ENCODE data around the gene INCENP.
A peak's percentile ranks its signal among the peaks of the same experiment; 100 is the strongest.

The INCENP gene

DNA sequence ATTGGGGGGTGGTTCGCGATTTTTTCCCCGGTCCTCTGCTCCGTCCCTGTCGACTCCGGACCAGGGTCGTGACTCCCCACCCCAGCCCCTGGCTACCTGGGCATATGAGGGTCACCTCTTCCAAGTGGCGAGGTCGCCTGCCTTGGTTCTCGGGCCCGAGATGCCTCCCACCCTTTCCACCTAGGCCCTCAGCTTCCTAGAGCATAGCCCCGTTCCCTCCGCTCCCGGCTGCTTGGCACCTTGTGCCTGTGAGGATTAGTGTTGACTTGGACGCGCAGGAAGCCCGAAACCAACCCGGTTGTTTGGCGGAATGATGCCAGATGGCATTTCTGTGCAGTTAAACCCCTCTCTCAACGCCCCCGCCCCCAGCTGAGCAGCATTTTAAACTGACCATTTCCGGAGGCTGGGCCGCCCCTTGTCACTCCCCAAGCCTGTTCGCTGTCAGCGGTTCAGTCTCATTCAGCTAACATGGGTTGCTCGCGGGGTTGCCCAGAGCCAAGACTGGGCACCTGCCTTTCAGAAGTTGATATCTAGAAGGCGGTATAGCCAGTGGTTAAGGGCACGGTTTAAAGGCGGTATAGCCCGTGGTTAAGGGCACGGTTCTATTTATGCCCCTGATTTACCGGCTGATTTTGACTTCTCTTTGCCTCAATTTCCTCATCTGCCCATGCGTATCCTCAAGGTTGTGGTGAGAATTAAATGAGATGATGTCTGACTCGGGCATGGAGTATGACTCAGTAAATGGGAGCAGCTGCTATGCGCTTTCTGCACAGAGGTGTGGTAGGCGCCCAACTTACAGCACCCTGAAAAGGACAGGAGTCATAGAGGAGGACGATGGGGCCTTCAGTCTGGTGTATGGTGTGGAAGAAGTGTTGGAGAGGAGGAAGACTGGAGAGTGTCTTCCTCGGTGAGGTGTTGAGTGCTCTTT lies 639 bp downstream of the INCENP start:
- DNase-seq = peak; percentile 22

DNA sequence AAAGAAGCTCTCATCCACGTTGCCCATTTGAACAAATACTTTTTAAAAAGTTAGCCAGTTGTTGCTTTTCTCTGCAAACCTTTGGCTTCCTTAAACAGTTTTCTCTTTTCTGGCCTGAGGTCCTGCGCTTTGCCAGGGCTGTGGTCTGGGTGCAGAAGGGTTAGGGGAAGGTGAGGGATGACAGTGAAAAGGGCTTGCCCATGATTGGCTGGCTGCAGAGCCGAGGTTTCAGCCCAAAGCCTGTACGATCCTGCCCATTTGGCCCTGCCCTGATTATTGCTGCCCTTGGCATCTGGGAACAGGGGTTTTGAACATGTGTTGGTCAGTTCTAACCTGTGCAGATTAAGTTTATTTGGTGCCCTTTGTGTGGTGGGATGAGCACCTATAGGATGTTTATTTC lies 1.5 kb downstream of the INCENP start:
- no peak for DNase-seq

- DNase-seq = no peak
These were observed 2.1 kb downstream of the INCENP start for GRCh38 chr11:62125881-62126280.

- no peak for DNase-seq
These were observed 3.6 kb downstream of the INCENP start for GRCh38 chr11:62127426-62127825.

- DNase-seq = no peak
These were observed 4.3 kb downstream of the INCENP start for GRCh38 chr11:62127941-62128770.

- DNase-seq = no peak
These were observed 5.0 kb downstream of the INCENP start for GRCh38 chr11:62128835-62129234.

- DNase-seq = no peak
These were observed 5.9 kb downstream of the INCENP start for GRCh38 chr11:62129590-62130282.

GRCh38 chr11:62130283-62131169 lies 6.7 kb downstream of the INCENP start:
- DNase-seq = no peak

DNA sequence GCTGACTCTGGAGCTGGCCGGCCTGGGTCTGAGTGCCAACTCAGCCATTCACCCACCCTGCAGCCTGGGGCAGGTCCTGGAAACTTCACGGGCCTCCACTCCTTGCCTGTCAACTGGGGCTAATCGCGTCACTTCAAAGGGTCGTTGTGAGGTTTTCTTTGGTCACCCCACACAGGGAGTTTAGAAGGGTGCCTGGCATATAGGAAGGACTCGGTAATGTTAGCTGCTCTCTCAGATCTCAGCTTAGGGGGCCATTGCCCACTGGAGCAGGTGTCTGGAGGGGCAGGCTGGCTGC lies 7.3 kb downstream of the INCENP start:
- DNase-seq = no peak

DNA sequence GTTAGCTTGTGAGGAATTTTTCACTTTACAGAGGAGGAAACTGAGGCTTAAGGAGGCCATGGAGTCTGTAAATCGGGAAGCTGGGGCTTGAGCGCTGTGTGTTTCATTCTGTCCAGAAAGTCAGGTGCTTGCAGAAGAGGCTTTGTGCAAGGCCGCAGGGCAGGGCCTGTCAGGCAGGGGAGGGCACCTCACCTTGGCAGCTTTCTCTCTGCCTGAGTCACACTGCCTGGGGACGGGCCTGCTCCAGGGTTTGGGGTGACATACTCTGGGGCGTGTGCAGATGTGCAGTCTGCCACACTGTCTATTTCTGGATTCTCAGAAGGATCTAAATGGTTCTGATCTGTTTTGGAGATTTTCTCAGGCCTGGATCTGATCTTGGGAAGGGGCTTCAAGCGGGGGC lies 8.4 kb downstream of the INCENP start:
- DNase-seq = no peak

DNA sequence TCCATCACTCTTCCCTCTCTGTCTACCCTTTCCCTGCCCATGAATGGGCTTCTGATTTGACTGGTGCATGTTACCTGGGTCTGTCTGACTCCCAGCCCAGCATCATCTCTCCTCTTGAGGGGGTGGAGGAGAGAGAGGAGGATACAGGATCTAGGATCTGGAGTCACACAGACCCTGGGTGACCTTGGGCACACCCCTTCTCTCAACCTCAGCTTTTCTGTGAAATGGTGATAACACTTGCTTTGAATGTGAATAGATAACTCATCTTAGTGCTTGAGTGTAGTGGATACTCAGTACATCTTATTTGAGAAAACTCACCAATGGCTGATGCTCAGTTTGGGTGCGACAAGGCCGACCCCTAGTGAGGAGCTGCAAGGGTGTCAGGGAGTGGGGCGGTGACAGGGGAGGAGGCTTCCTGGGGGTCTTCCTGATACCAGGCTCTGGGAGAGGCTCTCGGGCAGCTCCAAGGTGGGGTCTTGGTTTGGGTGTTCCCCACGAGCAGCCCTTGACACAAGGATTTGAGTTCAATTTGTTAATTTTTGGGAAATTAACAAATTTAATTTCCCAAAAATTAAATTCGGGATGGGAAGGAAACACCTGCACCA lies 9.0 kb downstream of the INCENP start:
- DNase-seq = no peak

DNA sequence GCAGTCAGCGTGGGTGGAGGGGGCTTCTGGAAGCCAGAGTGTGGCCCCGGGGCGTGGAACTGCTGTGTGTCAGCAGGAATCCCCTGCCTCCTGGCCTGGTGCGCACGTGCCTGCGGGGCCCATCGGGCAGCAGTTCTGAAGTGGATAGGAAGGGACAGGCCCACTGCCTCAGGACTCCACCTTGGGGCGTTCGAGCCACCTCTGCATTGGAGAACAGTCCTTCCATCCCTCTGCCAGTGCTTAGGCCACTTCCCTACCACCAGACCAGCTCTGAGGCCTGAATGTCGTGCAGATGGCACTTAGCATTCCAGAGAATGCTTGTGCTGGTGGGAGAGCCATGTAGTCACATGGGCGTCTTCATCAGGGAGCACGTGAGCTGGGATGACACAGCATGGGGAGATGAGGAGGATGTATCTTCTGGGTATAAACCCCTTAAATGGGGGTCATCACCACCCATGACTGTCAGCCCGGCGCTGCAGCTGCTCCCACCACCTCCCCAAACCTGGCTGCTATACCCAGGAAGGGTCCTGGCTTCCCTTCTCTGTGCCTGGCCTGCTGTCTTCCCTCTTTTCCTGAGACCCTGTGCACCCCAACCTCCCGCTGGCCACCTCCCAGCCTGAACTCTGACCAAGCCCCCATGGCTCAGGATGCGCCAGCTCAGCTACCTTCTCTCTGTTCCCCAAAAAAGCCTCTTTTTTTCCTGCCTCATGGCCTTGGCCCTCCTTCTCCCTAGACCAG lies 9.7 kb downstream of the INCENP start:
- DNase-seq = no peak

GRCh38 chr11:62137276-62137861 lies 13.6 kb downstream of the INCENP start:
- DNase-seq = no peak

DNA sequence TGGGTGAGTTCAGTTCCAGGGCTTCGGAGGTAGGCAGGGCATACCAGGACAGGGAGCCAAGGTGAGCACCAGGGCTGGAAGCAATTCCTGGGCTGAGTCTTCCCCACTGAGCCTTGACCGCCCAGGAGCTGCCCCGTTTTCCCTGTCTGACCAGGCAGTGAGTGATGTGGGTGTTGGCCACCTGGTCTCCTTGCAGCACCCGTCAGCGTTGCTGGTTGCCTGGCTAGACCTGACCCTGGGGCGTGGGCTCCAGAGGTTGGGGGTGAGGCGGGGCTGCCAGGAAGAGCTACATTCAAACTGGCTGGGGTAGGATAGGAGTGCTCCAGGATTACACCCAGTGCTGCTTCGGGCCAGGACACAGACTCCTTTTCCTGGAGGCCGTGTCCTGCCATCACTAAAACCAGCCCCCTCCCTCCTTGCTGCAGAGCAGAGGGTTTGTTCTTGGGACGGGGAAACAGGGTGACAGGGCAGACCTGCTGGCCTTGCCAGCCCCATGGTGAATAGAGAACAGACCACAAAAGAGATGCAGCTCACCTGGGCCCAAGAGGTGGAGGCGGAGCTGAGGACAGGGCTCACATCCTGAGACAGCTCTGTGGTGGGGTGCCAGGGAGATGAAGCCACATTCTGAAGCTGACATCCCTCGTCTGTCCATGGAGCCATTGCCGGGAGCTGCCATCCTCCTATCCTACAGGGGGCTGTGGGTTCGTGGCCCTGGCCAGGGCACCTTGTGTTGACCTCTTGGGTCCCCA lies 14.2 kb downstream of the INCENP start:
- DNase-seq = no peak

- no peak for DNase-seq
These were observed 15.0 kb downstream of the INCENP start for GRCh38 chr11:62138630-62139425.

GRCh38 chr11:62139526-62140303 lies 15.9 kb downstream of the INCENP start:
- no peak for DNase-seq

DNA sequence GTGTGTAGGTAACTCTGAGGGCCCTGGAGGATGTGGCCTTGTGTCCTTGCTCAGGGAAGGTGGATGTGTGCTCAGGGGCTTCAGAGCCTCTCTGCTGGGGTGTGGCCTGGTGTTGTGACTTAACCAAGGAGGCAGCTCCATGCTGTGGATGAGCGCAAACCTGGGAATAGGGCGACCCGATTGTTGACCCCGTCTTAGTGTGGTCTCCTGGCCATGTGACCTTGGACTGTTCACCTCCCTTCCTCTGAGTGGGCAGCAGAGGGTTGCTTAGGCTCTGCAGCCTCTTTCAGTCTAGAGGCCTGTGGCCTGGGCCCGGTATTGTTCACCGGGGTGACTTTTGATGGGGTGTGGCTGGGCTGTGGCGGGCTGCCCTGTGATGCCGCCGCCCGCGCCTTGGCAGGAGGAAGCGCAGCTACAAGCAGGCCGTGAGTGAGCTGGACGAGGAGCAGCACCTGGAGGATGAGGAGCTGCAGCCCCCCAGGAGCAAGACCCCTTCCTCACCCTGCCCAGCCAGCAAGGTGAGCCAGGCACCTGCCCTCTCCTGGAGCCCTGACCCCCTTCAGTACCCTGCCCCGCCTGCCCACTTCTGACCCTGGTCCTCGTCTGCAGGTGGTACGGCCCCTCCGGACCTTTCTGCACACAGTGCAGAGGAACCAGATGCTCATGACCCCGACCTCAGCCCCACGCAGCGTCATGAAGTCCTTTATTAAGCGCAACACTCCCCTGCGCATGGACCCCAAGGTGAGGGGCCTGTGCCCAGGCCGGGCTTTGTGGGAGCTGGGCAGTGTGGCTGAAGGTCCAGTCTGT lies 16.7 kb downstream of the INCENP start:
- DNase-seq = no peak

Data from effector CD8-positive, alpha-beta T cell (primary cell).